H1 (cell line): Measurements from ENCODE around the gene STK32C. TPM values are rescaled to one million over a fixed set of nuclear protein-coding genes. Genes with fewer than 3 reads are reported as not detected.

Experiments used
- CTCF ChIA-PET: fragments of 300-600 bp; sonication (Branson Sonifier 250); formaldehyde crosslinking; loops from one replicate; lab custom pipeline; 2021; ENCODE audit not compliant: partially characterized antibody; lab: Charles Lee
- POLR2A ChIA-PET: fragments of 300-600 bp; sonication (Branson Sonifier 250); formaldehyde crosslinking; loops from one replicate; lab custom pipeline; 2021; ENCODE audit warnings: inconsistent platforms; ENCODE audit not compliant: partially characterized antibody; lab: Charles Lee
- DNase-seq, 2 experiments: peaks; one replicate each; pipeline versions ENCODE4 v3.0.0 to v3.0.0-alpha.2; 2010 to 2022; ENCODE audit warnings: low spot score in 2 of 2, low read depth in 1 of 2, mixed read lengths in 1 of 2
- FAIRE-seq: peaks from 2 replicates; lab custom pipeline; 2011; peaks lifted over from hg19 to GRCh38; lab: Jason Lieb, UNC
- H2AFZ ChIP-seq: 2 replicates; pipeline ENCODE4 v1.8.1; 2012; ENCODE audit warnings: low read length, inconsistent platforms
- H2AK5ac ChIP-seq: 2 replicates; pipeline ENCODE4 v1.6.1; 2013; ENCODE audit warnings: low read depth, low read length
- H2BK120ac ChIP-seq: replicated peaks from 2 replicates; pipeline ENCODE3; 2013; ENCODE audit warnings: low read depth, low read length, inconsistent platforms
- H2BK12ac ChIP-seq: 2 replicates; pipeline ENCODE4 v1.6.1; 2013; ENCODE audit warnings: low read depth, low read length
- H2BK15ac ChIP-seq: 2 replicates; pipeline ENCODE4 v1.6.1; 2013; ENCODE audit warnings: low read length
- H2BK20ac ChIP-seq: 2 replicates; pipeline ENCODE4 v1.6.1; 2013; ENCODE audit warnings: low read length
- H2BK5ac ChIP-seq: 2 replicates; pipeline ENCODE4 v1.6.1; 2013; ENCODE audit warnings: low read depth, low read length
- H3K14ac ChIP-seq: 2 replicates; pipeline ENCODE4 v1.6.1; 2013; ENCODE audit warnings: inconsistent platforms; ENCODE audit not compliant: insufficient read length
- H3K18ac ChIP-seq: 2 replicates; pipeline ENCODE4 v1.6.1; 2013; ENCODE audit warnings: low read length; ENCODE audit errors: extremely low read depth
- H3K23ac ChIP-seq: 2 replicates; pipeline ENCODE4 v1.6.1; 2013; ENCODE audit warnings: inconsistent platforms; ENCODE audit not compliant: insufficient read length
- H3K23me2 ChIP-seq: 2 replicates; pipeline ENCODE4 v1.6.1; 2013; ENCODE audit warnings: low read depth, low read length
- H3K27ac ChIP-seq: 2 replicates; pipeline ENCODE4 v1.6.1; 2011; ENCODE audit warnings: low read depth, low read length, inconsistent platforms
- H3K27me3 ChIP-seq, 4 experiments: replicated peaks in 1 of 4; 1 replicate in 1 of 4; 2 replicates in 3 of 4; pipeline versions ENCODE4 v1.6.1 to v1.8.1; 2011 to 2013; ENCODE audit warnings: low read length in 3 of 4, mild to moderate bottlenecking in 3 of 4, inconsistent platforms in 2 of 4, mixed read lengths in 2 of 4, moderate library complexity in 1 of 4; ENCODE audit not compliant: control insufficient read depth in 3 of 4, insufficient read depth in 3 of 4; ENCODE audit errors: extremely low read depth in 1 of 4
- H3K36me3 ChIP-seq, 4 experiments: 2 replicates each; pipeline versions ENCODE4 v1.6.1 to v1.8.1; 2011 to 2013; ENCODE audit warnings: mild to moderate bottlenecking in 4 of 4, low read length in 3 of 4, moderate library complexity in 2 of 4, control low read depth in 1 of 4, inconsistent platforms in 1 of 4; ENCODE audit not compliant: insufficient read depth in 4 of 4, control insufficient read depth in 2 of 4
- H3K4ac ChIP-seq: replicated peaks from 2 replicates; pipeline ENCODE3; 2013; ENCODE audit warnings: low read length, low read depth, mixed read lengths, inconsistent platforms; ENCODE audit not compliant: insufficient read length
- H3K4me1 ChIP-seq, 4 experiments: replicated peaks in 1 of 4; 1 replicate in 1 of 4; 2 replicates in 3 of 4; pipeline versions ENCODE4 v1.6.1 to v1.8.1; 2011 to 2013; ENCODE audit warnings: low read length in 3 of 4, inconsistent platforms in 2 of 4, mixed read lengths in 1 of 4; ENCODE audit not compliant: insufficient read depth in 4 of 4, control insufficient read depth in 3 of 4
- H3K4me2 ChIP-seq, 2 experiments: 2 replicates each; pipeline versions ENCODE4 v1.6.1 to v1.8.1; 2011 to 2013; ENCODE audit warnings: low read depth in 2 of 2, low read length in 2 of 2, control low read depth in 1 of 2, inconsistent platforms in 1 of 2, mild to moderate bottlenecking in 1 of 2; ENCODE audit not compliant: insufficient read depth in 1 of 2
- H3K4me3 ChIP-seq, 4 experiments: fragments of 200-600, 300-600 bp in 1 of 4; sonication (generic), shearing (Covaris generic), sonication (Bioruptor Twin) in 1 of 4; 2 replicates each; pipeline versions ENCODE4 v1.5.1 to v1.8.1; 2011 to 2016; ENCODE audit warnings: low read length in 4 of 4, low read depth in 3 of 4, control low read depth in 2 of 4, inconsistent platforms in 2 of 4, mild to moderate bottlenecking in 2 of 4, mixed read lengths in 1 of 4, moderate library complexity in 1 of 4; ENCODE audit not compliant: insufficient read depth in 2 of 4; ENCODE audit errors: extremely low read depth in 1 of 4
- H3K56ac ChIP-seq: replicated peaks from 2 replicates; pipeline ENCODE3; 2013; ENCODE audit warnings: low read depth, mild to moderate bottlenecking, mixed read lengths, low read length, inconsistent platforms; ENCODE audit not compliant: insufficient read length
- H3K79me1 ChIP-seq: 2 replicates; pipeline ENCODE4 v1.6.1; 2013; ENCODE audit warnings: low read depth, low read length, control low read depth
- H3K79me2 ChIP-seq, 2 experiments: 2 replicates each; pipeline versions ENCODE4 v1.6.1 to v1.8.1; 2012 to 2013; ENCODE audit warnings: low read length in 2 of 2, mild to moderate bottlenecking in 2 of 2, inconsistent platforms in 1 of 2; ENCODE audit not compliant: insufficient read depth in 2 of 2, control insufficient read depth in 1 of 2
- H3K9ac ChIP-seq, 4 experiments: replicated peaks in 1 of 4; 1 replicate in 1 of 4; 2 replicates in 3 of 4; pipeline versions ENCODE4 v1.6.1 to v1.8.1; 2011 to 2013; ENCODE audit warnings: low read depth in 3 of 4, low read length in 3 of 4, control low read depth in 2 of 4, mild to moderate bottlenecking in 2 of 4, moderate library complexity in 2 of 4, inconsistent platforms in 1 of 4; ENCODE audit errors: extremely low read depth in 1 of 4
- H3K9me3 ChIP-seq, 2 experiments: 2 replicates each; pipeline versions ENCODE4 v1.6.1 to v1.8.1; 2012 to 2013; ENCODE audit warnings: mild to moderate bottlenecking in 2 of 2, moderate library complexity in 2 of 2, control low read depth in 1 of 2, inconsistent platforms in 1 of 2, low read depth in 1 of 2, low read length in 1 of 2, mixed read lengths in 1 of 2; ENCODE audit not compliant: insufficient read depth in 2 of 2
- H4K20me1 ChIP-seq, 2 experiments: replicated peaks in 1 of 2; 2 replicates each; pipeline versions ENCODE3 to v1.8.1; 2011 to 2013; ENCODE audit warnings: inconsistent platforms in 2 of 2, low read length in 2 of 2, mild to moderate bottlenecking in 1 of 2; ENCODE audit not compliant: insufficient read depth in 2 of 2, control insufficient read depth in 1 of 2
- H4K5ac ChIP-seq: 2 replicates; pipeline ENCODE4 v1.6.1; 2013; ENCODE audit warnings: low read length, low read depth, mixed read lengths, inconsistent platforms; ENCODE audit not compliant: insufficient read length
- H4K8ac ChIP-seq: 2 replicates; pipeline ENCODE4 v1.8.0; 2013; ENCODE audit warnings: mild to moderate bottlenecking, moderate library complexity, low read length, inconsistent platforms; ENCODE audit not compliant: insufficient read depth; ENCODE audit errors: extremely low read depth
- H4K91ac ChIP-seq: replicated peaks from 2 replicates; pipeline ENCODE3; 2013; ENCODE audit warnings: low read length, mixed read lengths, inconsistent platforms; ENCODE audit not compliant: insufficient read length
- CTCF ChIP-seq, 3 experiments: IDR thresholded peaks; 1 replicate in 2 of 3; 2 replicates in 1 of 3; pipeline versions ENCODE4 v1.5.1 to v1.6.1; 2011; ENCODE audit warnings: low read length in 3 of 3, mild to moderate bottlenecking in 3 of 3, inconsistent platforms in 2 of 3, low read depth in 1 of 3, moderate library complexity in 1 of 3; ENCODE audit not compliant: insufficient read depth in 1 of 3; ENCODE audit errors: control extremely low read depth in 1 of 3
- POU5F1 ChIP-seq: IDR thresholded peaks from 2 replicates; pipeline ENCODE4 v1.6.1; 2011; ENCODE audit warnings: low read depth, mild to moderate bottlenecking, low read length, moderate library complexity
- RAD21 ChIP-seq, 2 experiments: IDR thresholded peaks in 1 of 2; conservative IDR thresholded peaks in 1 of 2; 2 replicates each; pipeline ENCODE4 v1.6.1; 2011; ENCODE audit warnings: low read depth in 2 of 2, low read length in 2 of 2, improper control_type of control experiment in 1 of 2, inconsistent platforms in 1 of 2, mild to moderate bottlenecking in 1 of 2, moderate library complexity in 1 of 2
- SP2 ChIP-seq: IDR thresholded peaks from 2 replicates; pipeline ENCODE4 v1.6.1; 2012; ENCODE audit warnings: mild to moderate bottlenecking, low read length, inconsistent platforms
- TAF7 ChIP-seq: optimal IDR thresholded peaks from 2 replicates; pipeline ENCODE3; 2011; ENCODE audit warnings: low read depth, mild to moderate bottlenecking, inconsistent platforms, low read length, moderate library complexity, borderline replicate concordance
- WGBS, 2 experiments: shearing (Covaris generic) in 1 of 2; methylation state at CpG; one replicate each; pipeline versions ENCODE4 v1.1.6 to v1.1.7; 2013 to 2015; ENCODE audit warnings: low lambda C conversion rate in 2 of 2, mixed read lengths in 2 of 2, inconsistent platforms in 1 of 2, low coverage in 1 of 2, missing lambda C conversion rate in 1 of 2; ENCODE audit not compliant: insufficient replicate concordance in 2 of 2, insufficient coverage in 1 of 2, insufficient read length in 1 of 2; ENCODE audit errors: extremely low coverage in 1 of 2, missing lambda C conversion rate in 1 of 2; 5-methylcytosine and 5-hydroxymethylcytosine counted together
- polyA plus RNA-seq, 7 experiments: library from polyadenylated mRNA; depleted of rRNA in 3 of 7; stranded (reverse) in 5 of 7; unstranded in 2 of 7; fragments of >200 nt in 5 of 7; fragments of 200-250 nt in 2 of 7; gene quantifications; 1 replicate in 5 of 7; 2 replicates in 1 of 7; 4 replicates in 1 of 7; pipeline versions ENCODE4 v1.2.1 to v1.2.3, GENCODE V29; 2011 to 2013; ENCODE audit warnings: missing spikeins in 2 of 7, mixed read lengths in 2 of 7
- total RNA-seq: library from RNA; stranded (reverse); fragmentation: NEBNext Ultra II Directional; extraction: Animal tissue kit (Norgen Biotek cat#: 25700); gene quantifications from 2 replicates; pipeline ENCODE4 v1.2.1, GENCODE V29; 2021

Gene STK32C
- total and polyA plus RNA-seq, 2 of the 8 experiments (the other 6 are each of a cell fraction or from before 2014, with no cell fraction given): 10.6 to 15.6 TPM

GRCh38 chr10:132219486-132219885, 88.3 kb downstream of the STK32C start:
- no peak overlapping the region for H2BK5ac ChIP-seq
- no peak overlapping the region for H3K14ac ChIP-seq
- H3K4me2 ChIP-seq: no peak overlapping the region
- POLR2A ChIA-PET: no interaction called here
- no peak overlapping the region for H3K18ac ChIP-seq
- no peak overlapping the region for H3K56ac ChIP-seq
- no peak overlapping the region for H3K4ac ChIP-seq
- H2BK15ac ChIP-seq: no peak overlapping the region
- no peak overlapping the region for H3K23ac ChIP-seq
- H3K9ac ChIP-seq: no peak overlapping the region
- no peak overlapping the region for H4K91ac ChIP-seq
- TF ChIP-seq TAF7 (no peak), RAD21 (IDR thresholded peaks at IDR 0.05 in 1 of 2, conservative IDR thresholded peaks at IDR 0.05 in 1 of 2; ENCODE audit: low read depth in 2 of 2, low read length in 2 of 2) (peak; percentile 12 to 18; a peak in 1 of 4 replicates), POU5F1 (no peak), CTCF (IDR thresholded peaks at IDR 0.05; ENCODE audit: control extremely low read depth in 1 of 3, insufficient read depth in 1 of 3, low read depth in 1 of 3, low read length in 3 of 3) (peak in 2 of 3 experiments; percentile 16 to 53; a peak in 2 of 4 replicates), SP2 (no peak)
- TF ChIP-seq, all 59 proteins: peak for 2
- Histone ChIP-seq H3K23me2 (no peaks in the 10 kb centered on the region), H3K79me2 (no peaks in the 10 kb centered on the region), H2BK20ac (no peak overlapping the region), H3K36me3 (no peaks in the 10 kb centered on the region; a peak in 1 of 8 replicates), H2AFZ (no peak overlapping the region), H2AK5ac (no peak overlapping the region), H3K79me1 (no peaks in the 10 kb centered on the region; the same call in 1 of the 2 replicates), H3K27me3 (no peaks in the 10 kb centered on the region), H3K4me3 (no peak overlapping the region), H3K9me3 (peaks cover 24 to 25% of the 10 kb centered on the region in 2 experiments), H3K4me1 (no peaks in the 10 kb centered on the region), H4K20me1 (no peaks in the 10 kb centered on the region), H2BK120ac (no peak overlapping the region), H2BK12ac (no peak overlapping the region), H4K8ac (no peak overlapping the region), H3K27ac (no peak overlapping the region), H4K5ac (no peak overlapping the region)
- FAIRE-seq (no peak), DNase-seq (no peak)
- CTCF ChIA-PET: interaction anchor here (0.8 to 2.2 kb wide), 13 partner anchors 15 to 584 kb away, joined by 3 to 11 read pairs (median 4); no protein-coding TSS in a partner anchor
- WGBS, 2 experiments: 84% methylated on average over 7 of the region's 7 CpGs; no CpG with 5 or more reads in 1 of the 2 experiments
